HG02763 (cell line): ENCODE data around the gene PSMD2.
A peak's percentile ranks its signal among the peaks of the same experiment; 100 is the strongest.

Experiments
- ATAC-seq: cut with Tn5 transposase; IDR thresholded peaks from one replicate; pipeline ENCODE4 v1.9.1; 2021; ENCODE audit warnings: mild to moderate bottlenecking, moderate library complexity; ENCODE audit not compliant: unreplicated experiment

PSMD2 gene

DNA sequence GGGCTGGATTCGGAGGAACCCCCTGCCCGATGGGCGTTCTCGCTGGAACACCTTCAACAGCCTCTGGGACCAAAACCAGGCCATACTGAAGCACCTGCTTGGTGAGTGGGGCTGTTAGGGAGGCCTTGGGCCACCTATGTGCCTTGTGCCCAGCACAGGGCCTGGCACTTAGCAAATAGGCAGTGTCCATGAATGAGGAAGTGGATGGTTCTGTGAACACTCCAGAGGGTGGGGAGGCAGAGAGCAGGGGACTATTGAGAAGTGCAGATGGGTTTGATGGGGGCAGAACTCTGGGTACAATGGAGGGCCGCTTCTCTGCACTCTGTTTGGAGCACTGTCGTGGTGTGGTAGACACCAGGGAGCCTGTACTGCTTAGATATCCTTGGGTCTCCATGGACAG lies 21.7 kb upstream of the PSMD2 start:
- ATAC-seq: no peak

DNA sequence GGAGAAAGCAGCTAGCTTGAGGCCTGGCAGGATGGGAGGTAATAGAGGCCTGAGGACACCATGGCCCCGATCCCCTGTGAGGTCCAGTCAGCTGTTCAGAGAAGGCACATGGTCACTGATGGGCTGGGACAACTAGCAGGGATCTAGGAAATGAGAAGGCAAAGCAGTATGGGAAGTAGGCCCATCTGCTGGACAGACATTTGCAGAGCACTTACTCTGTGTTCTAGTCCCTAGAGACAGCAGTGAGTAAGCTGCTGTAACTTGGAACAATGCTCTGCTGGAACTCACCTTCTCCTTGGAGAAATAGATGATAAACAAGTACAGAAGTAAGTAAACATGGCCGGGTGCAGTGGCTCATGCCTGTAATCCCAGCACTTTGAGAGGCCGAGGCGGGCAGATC lies 16.1 kb upstream of the PSMD2 start:
- ATAC-seq: no peak

DNA sequence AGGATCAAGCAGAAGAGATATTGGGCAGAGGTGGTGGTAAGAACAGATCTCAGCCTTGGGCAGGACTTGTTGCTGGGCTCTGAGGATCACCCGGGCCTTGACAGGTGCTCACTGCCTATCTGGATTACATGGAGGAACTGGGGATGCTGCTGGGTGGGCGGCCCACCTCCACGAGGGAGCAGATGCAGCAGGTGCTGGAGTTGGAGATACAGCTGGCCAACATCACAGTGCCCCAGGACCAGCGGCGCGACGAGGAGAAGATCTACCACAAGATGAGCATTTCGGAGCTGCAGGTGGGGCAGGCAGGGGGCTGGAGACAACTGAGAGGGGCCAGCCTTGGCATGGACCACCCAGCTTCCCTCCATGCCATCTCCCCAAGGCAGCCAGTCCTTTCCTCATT lies 15.4 kb upstream of the PSMD2 start:
- no peak for ATAC-seq

DNA sequence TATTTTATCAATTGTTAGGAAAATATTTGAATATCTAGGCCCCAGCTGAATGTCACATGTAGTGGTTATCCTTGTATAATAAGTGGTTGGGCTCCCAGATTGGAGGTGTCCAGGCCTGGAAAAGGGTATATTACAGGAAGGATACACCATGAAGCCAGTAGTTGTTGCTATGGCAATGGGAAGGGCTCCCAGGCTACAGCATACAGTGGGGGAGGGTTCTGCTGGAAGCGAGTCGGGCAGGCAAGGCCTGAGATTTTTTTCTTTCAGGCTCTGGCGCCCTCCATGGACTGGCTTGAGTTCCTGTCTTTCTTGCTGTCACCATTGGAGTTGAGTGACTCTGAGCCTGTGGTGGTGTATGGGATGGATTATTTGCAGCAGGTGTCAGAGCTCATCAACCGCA lies 14.3 kb upstream of the PSMD2 start:
- no peak for ATAC-seq

DNA sequence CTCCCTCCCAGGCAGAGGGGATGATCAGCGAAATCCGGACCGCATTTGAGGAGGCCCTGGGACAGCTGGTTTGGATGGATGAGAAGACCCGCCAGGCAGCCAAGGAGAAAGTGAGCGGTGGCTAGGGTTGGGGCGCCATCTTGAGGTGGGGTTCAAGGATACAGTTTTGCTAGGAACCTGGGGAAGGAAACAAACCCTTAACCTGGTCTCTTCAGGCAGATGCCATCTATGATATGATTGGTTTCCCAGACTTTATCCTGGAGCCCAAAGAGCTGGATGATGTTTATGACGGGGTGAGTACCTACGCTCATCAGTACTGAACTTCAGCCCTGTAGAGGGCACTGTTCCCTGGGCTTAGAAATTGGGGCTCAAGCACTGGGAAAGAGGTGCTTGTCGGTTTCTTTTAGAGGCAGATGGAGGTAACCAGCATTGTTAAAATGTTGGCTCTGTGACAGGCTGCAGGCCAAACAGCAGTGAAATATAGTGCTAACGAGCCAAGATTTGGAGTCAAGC lies 9.6 kb upstream of the PSMD2 start:
- ATAC-seq: no peak

DNA sequence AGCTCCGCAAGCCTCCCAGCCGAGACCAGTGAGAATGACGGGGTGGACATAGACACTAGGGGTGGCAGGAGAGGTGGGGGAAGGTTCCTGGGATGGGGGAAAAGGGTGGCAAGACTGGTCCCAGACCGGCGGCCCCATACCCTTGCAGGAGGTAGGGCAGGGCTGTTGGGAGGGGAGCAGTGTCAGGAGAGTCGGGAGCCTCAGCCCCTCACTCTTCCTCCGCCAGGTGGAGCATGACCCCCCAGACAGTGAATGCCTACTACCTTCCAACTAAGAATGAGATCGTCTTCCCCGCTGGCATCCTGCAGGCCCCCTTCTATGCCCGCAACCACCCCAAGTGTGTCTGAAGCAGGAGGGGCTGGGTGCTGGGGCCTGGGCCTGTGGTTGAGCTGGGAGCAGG lies 8.7 kb upstream of the PSMD2 start:
- ATAC-seq: no peak

DNA sequence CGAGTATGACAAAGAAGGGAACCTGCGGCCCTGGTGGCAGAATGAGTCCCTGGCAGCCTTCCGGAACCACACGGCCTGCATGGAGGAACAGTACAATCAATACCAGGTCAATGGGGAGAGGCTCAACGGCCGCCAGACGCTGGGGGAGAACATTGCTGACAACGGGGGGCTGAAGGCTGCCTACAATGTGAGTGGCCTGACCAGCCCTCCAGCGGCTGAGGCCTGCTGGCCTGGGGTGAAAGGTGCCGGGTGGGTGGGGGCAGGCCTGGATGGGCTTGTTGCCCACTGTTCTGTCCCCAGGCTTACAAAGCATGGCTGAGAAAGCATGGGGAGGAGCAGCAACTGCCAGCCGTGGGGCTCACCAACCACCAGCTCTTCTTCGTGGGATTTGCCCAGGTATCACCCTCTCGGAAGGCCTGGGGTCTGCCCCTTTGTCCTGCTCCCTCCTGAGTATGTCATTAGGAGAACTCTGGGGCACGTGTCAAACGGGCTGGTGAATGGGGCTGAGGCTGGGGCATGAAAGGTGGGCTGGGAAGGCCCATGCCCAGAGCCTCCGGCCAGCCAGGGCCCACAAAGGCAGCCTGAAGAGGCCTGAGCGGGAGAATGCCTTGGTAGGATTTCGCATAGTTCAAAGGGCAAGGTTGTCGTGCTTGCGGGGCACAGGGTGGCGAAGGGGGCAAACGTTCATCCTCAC lies 7.8 kb upstream of the PSMD2 start:
- no peak for ATAC-seq

DNA sequence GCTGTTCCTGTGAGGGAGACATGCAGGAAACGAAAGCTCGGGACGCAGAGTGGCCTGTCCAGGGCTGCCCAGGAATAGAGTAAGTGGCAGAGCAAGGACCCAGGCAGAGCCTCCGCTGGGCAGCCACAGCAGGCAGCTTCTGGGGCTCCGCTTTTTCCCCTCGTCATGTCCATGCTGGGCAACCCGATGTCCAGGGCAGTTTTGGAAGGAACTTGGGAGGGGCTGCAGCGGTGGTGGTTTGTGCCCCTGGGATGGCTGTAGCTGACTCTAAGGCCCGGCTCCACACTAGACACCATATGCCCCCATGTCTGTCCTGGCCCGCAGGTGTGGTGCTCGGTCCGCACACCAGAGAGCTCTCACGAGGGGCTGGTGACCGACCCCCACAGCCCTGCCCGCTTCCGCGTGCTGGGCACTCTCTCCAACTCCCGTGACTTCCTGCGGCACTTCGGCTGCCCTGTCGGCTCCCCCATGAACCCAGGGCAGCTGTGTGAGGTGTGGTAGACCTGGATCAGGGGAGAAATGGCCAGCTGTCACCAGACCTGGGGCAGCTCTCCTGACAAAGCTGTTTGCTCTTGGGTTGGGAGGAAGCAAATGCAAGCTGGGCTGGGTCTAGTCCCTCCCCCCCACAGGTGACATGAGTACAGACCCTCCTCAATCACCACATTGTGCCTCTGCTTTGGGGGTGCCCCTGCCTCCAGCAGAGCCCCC lies 7.1 kb upstream of the PSMD2 start:
- ATAC-seq: no peak

DNA sequence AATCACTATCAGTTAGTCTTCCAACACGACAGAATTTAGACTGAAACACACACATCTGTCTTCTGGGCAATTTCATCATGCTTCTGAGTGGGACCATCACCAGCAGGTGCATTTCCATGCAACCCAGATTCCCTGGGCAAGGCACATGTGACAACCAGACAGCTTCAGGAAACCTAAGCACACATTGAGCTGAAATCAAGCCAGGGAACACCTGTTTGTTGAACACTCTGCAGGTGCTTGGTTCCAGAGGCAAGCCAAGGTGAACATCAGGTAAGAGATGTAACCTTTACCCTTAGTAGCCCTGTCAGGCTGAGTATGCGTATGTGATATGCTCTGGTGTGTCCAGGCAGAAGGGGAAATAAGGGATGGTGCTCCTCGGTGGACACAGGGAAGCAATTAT lies 3.3 kb upstream of the PSMD2 start:
- ATAC-seq: no peak

DNA sequence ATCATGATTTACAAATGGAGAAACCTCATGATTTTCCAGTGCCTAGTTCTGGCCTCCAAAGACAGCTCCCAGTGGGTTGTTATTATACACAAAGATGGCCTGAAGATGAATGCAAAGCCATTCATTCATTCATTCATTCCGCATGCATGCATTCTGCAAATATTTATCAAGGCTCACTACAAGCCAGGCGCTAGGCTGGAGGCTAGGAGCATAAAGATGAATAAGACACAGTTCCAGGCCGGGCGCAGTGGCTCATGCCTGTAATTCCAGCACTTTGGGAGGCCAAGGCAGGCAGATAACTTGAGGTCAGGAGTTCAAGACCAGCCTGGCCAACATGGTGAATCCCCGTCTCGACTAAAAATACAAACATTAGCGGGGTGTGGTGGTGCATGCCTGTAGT lies 2.4 kb upstream of the PSMD2 start:
- ATAC-seq: no peak

DNA sequence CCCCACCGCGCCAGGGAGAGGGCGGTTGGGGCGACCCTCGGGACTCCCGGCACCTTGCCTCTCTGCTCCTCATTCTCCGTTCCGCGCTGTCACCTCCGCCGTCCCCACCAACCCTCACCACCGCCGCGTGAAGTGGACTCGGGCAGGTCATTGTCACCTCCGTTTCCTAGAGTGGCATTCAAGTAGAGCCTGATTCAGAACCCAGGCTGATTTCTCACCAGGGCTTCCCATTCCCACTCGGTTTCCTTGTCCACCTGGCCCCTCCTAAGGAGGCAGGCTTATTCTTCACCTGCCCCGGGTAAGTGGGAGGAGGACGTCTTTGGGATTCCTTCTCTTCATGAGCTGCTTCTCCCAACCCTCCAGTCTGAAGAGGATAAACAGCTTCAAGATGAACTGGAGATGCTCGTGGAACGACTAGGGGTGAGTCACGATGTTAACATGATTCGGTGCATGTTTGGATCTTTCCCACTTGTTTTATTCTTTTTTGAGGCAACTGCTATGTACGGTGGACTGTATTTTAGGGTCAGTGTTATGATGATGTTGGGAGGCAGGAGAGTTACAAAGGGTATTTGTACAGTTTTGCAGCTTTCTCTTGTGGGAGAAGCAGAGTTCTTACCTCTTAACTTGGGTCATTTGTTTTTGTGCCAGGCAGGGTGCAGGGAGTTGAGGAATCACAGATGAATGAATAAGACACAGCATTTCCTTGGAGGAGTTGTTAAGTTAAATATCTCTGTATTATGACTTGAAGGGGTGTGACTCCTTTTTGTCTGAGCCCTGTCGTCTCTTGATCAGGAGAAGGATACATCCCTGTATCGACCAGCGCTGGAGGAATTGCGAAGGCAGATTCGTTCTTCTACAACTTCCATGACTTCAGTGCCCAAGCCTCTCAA lies 692 bp downstream of the PSMD2 start:
- no peak for ATAC-seq

DNA sequence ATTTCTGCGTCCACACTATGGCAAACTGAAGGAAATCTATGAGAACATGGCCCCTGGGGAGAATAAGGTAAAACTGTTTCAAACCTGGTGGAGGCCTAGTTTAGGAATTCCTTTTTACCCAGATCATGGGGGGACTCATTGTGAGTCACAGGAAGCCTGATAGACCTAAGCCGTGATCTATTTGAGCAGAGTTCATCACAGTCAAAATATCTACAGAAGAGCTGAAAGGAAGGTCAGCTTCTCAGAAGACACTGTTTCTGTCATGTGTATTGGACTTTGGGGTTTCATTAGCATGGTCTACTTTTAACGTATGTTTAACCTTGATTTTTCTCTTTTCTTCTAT lies 1.3 kb downstream of the PSMD2 start:
- no peak for ATAC-seq

DNA sequence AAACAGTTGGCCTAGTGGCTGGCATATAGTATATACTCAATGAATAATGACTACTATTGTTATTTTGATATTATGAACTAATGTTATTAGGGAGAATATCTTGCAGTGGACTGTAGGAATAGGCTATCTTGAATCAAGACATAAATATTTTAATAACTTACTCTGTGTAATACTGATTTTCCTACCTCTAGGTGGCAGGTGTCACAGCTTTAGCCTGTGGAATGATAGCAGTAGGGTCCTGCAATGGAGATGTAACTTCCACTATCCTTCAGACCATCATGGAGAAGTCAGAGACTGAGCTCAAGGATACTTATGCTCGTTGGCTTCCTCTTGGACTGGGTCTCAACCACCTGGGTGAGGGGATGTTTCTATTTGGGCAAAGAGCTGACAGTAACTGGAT lies 6.5 kb downstream of the PSMD2 start:
- no peak for ATAC-seq

DNA sequence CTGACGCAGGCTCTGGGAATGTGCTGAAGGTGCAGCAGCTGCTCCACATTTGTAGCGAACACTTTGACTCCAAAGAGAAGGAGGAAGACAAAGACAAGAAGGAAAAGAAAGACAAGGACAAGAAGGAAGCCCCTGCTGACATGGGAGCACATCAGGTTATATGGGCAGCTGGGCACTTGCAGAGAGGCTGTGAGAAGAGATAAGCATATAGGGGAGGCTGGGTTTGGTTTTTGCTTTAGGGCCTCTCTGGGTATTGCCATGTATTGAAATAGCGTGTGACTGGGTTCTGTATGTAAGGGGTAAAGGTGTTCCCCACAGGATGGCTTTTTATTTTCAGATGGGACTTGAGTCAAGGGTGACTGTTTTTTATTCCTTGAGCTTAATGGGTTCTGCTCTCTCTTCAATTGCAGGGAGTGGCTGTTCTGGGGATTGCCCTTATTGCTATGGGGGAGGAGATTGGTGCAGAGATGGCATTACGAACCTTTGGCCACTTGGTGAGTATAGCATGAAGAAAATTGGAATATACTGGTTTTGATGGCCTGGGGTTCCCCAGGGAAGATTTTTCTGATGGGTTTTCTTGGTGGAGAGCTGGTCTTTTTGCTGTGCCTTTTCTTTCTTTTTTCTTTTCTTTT lies 7.4 kb downstream of the PSMD2 start:
- no peak for ATAC-seq

DNA sequence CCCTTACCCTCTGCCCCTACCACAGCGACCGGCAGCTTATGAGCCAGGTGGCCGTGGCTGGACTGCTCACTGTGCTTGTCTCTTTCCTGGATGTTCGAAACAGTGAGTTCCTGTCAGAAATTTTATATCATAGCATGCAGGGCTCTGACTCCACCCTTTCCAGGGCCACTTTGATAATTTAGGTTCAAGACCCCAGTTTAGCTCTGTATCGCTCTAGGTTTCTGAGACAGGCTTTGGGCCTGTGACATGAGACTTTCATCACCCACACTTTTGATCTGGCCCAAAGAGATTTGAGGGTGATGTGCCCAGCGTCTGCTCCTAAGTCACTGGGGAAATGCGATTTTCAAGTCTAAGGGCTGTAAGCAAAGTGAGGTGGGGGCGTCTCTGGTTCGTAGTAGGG lies 8.9 kb downstream of the PSMD2 start:
- no peak for ATAC-seq

DNA sequence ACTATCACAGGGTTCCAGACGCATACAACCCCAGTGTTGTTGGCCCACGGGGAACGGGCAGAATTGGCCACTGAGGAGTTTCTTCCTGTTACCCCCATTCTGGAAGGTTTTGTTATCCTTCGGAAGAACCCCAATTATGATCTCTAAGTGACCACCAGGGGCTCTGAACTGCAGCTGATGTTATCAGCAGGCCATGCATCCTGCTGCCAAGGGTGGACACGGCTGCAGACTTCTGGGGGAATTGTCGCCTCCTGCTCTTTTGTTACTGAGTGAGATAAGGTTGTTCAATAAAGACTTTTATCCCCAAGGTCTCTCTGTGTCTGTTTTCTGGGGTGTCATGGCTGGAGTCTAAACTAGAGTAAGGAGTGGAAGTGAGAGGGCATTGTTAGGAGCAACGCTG lies 9.7 kb downstream of the PSMD2 start:
- no peak for ATAC-seq

DNA sequence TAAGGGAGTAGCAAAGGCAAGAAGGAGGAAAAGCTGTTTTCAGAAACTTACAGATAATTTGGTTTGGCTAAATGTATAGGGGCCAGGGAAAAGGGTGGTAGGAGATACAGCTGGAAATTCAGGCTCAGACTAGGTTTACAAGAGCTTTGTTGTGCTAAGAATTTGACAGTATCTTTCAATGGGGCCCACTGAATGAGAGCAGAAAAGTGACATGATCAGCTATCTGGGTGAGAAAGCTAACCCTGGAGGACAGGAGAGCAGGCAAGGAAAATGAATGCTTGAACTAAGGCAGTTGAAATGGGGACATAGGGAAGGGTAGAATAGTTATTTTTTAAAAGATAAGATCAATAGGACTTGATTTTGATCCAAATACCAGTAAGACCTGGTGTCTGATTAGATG lies 12.6 kb downstream of the PSMD2 start:
- ATAC-seq: no peak

DNA sequence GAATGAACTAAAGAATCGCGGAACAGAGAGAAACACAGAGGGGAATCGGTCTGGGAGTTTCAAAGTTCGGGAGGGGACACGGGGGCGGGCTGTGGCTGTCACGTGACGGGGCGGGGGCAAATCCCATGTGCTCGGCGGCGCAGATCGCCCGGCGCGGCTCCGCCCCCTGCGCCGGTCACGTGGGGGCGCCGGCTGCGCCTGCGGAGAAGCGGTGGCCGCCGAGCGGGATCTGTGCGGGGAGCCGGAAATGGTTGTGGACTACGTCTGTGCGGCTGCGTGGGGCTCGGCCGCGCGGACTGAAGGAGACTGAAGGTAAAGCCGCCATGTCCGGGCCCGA lies 15.3 kb downstream of the PSMD2 start, which contains the start of gene EIF4G1:
TSS of gene EIF4G1 (plus strand) at position 244 of the 337 bp plus-strand sequence. CDS start 1,191 bp downstream, outside the sequence.
- ATAC-seq: peak; percentile 83

DNA sequence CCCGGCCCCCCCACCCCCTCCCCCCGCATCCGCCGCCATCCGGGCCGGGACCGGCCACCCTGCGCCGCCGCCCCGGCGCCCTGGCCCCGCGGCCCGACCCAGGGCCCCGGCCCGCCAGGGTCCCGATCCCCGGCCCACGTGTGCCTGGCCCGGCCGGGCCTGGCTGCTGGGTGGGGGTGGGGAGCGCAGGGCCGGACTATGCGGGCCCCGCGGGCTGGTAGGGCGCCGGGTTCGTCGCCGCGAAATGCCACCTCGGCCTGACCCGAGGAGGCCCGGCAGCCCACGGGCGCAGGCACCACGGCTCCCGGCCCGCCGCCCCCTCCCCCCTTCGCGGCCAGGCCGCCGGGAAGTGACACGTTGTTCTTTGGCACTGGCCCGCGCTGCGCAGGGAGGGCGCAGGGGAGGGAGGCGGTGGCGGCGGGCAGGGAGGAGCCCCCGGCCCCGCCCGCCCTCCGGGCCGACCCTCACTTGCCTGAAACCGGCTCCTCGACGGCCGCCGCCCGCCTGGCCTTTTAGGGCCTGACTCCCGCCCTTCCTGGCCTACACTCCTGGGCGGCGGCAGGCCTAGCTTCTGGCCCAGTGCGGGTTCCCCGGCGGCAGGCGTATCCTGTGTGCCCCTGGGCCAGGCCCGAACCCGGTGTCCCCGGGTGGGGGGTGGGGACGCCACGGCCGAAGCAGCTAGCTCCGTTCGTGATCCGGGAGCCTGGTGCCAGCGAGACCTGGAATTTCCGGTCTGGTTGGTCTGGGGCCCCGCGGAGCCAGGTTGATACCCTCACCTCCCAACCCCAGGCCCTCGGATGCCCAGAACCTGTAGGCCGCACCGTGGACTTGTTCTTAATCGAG lies 15.9 kb downstream of the PSMD2 start:
- peak; percentile 35 for ATAC-seq

DNA sequence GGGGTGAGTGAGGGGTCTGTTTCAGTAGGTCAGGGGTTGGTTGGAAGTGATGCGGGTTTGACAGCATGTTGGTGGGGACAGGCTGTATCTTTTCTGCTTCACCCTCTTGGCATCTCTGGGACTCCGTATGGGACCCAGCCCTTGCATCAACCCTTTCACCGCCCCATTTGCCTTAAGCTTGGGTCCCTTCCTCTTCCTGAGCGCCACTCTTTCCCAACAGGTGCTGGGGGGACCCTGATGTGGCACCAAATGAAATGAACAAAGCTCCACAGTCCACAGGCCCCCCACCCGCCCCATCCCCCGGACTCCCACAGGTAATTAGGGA lies 16.5 kb downstream of the PSMD2 start:
- no peak for ATAC-seq
